Measurements from ENCODE around the gene RAB24.

RAB24 gene

DNA sequence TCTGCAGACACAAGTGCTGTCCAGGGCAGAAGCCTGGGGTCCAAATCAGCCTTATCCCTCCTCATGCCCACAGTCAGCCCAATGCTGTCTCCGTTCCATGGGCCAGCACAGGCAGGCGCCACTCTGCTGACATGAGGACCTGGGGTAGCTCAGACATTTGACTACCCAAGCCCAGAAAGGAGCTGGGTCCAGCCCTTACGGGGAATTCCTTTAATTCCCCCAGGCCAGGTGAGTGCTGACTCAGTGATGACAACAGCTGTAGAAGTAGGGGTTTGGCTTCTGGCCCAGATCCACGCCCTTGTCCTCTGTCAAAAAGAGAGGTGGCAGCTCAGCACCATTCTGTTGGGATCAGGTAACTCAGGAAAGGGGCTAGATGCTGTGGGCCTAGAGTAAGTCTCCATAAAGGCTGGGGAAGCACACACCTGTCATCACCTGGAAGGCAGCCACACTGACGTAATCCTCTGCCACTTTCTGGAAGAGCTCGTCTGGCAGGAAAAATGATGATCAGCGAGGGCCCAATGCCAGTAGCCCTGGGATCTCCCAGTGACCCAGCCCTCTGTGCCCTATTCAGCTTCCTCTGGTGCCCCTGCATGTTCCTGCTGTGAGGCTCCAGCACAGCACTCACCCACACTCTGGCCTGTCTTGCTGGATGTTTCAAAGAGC, 1.9 kb downstream of the RAB24 start:
- TF ChIP-seq CTCF (IDR thresholded peaks at IDR 0.05; ENCODE audit: insufficient read depth, low read length, poor library complexity, severe bottlenecking): no peak
- Histone ChIP-seq H3K27me3 (replicated peaks; ENCODE audit: control insufficient read depth, insufficient read depth, low read length) (no peaks in the 10 kb centered on the region), H3K4me3 (replicated peaks; ENCODE audit: low read depth, low read length) (peak overlapping the region; percentile 80; the same call in 1 of the 2 replicates), H3K36me3 (ENCODE audit: control insufficient read depth, insufficient read depth, low read length) (peaks cover 12% of the 10 kb centered on the region)
- DNase-seq (ENCODE audit: extremely low read depth, insufficient read length): no peak

- Histone ChIP-seq H3K27me3 (replicated peaks; ENCODE audit: control insufficient read depth, insufficient read depth, low read length) (no peaks in the 10 kb centered on the region), H3K36me3 (ENCODE audit: control insufficient read depth, insufficient read depth, low read length) (peaks cover 15% of the 10 kb centered on the region), H3K4me3 (replicated peaks; ENCODE audit: low read depth, low read length) (no peak overlapping the region)
- DNase-seq (ENCODE audit: extremely low read depth, insufficient read length): no peak
- TF ChIP-seq CTCF (IDR thresholded peaks at IDR 0.05; ENCODE audit: insufficient read depth, low read length, poor library complexity, severe bottlenecking): no peak
Observed at GRCh38 chr5:177300951-177301350, 2.6 kb downstream of the RAB24 start.

- peaks cover 15% of the 10 kb centered on the region for H3K36me3 ChIP-seq (ENCODE audit: control insufficient read depth, insufficient read depth, low read length)
- no peak overlapping the region for H3K4me3 ChIP-seq (replicated peaks; ENCODE audit: low read depth, low read length)
- no peaks in the 10 kb centered on the region for H3K27me3 ChIP-seq (replicated peaks; ENCODE audit: control insufficient read depth, insufficient read depth, low read length)
- DNase-seq (ENCODE audit: extremely low read depth, insufficient read length): peak; percentile 63
- no peak for TF ChIP-seq CTCF (IDR thresholded peaks at IDR 0.05; ENCODE audit: insufficient read depth, low read length, poor library complexity, severe bottlenecking)
Observed at GRCh38 chr5:177300236-177300880, 3.2 kb downstream of the RAB24 start.

- no peak overlapping the region for H3K4me3 ChIP-seq (replicated peaks; ENCODE audit: low read depth, low read length)
- no peak for TF ChIP-seq CTCF (IDR thresholded peaks at IDR 0.05; ENCODE audit: insufficient read depth, low read length, poor library complexity, severe bottlenecking)
- H3K27me3 ChIP-seq (replicated peaks; ENCODE audit: control insufficient read depth, insufficient read depth, low read length): no peaks in the 10 kb centered on the region
- DNase-seq (ENCODE audit: extremely low read depth, insufficient read length): no peak
- H3K36me3 ChIP-seq (ENCODE audit: control insufficient read depth, insufficient read depth, low read length): peaks cover 19% of the 10 kb centered on the region
Observed at GRCh38 chr5:177299697-177300096, 3.8 kb downstream of the RAB24 start.

GRCh38 chr5:177297922-177298321, 5.6 kb downstream of the RAB24 start:
- TF ChIP-seq CTCF (IDR thresholded peaks at IDR 0.05; ENCODE audit: insufficient read depth, low read length, poor library complexity, severe bottlenecking): no peak
- Histone ChIP-seq H3K27me3 (replicated peaks; ENCODE audit: control insufficient read depth, insufficient read depth, low read length) (no peaks in the 10 kb centered on the region), H3K4me3 (replicated peaks; ENCODE audit: low read depth, low read length) (no peak overlapping the region), H3K36me3 (ENCODE audit: control insufficient read depth, insufficient read depth, low read length) (peaks cover 32% of the 10 kb centered on the region)
- DNase-seq (ENCODE audit: extremely low read depth, insufficient read length): no peak
